ENCODE results near the gene FITM1.

Gene FITM1

GRCh38 chr14:24160850-24161804 is 30.7 kb downstream of the FITM1 start, which contains the start of gene IRF9:
IRF9 (plus strand) TSS chr14:24161265; CDS start chr14:24162145, 880 bp downstream.
- DNase-seq (ENCODE audit: low spot score), result peak; percentile 95

GRCh38 chr14:24162093-24162492 is 31.6 kb downstream of the FITM1 start:
- peak; percentile 47 for DNase-seq (ENCODE audit: low spot score)

GRCh38 chr14:24164518-24164991 is 34.1 kb downstream of the FITM1 start:
- DNase-seq (ENCODE audit: low spot score), result no peak

GRCh38 chr14:24165785-24166184 is 35.3 kb downstream of the FITM1 start:
- no peak for DNase-seq (ENCODE audit: low spot score)

GRCh38 chr14:24167469-24168114 is 37.1 kb downstream of the FITM1 start:
- no peak for DNase-seq (ENCODE audit: low spot score)

- peak; percentile 16 for DNase-seq (ENCODE audit: low spot score)
Observed at GRCh38 chr14:24171422-24172260, 41.2 kb downstream of the FITM1 start, which contains the start of gene REC8. REC8 (plus strand) TSS chr14:24172080; CDS start chr14:24172553, 473 bp downstream.

GRCh38 chr14:24172261-24172860 is 41.9 kb downstream of the FITM1 start:
- no peak for DNase-seq (ENCODE audit: low spot score)

- DNase-seq (ENCODE audit: low spot score), result no peak
Observed at GRCh38 chr14:24172871-24173281, 42.4 kb downstream of the FITM1 start.

GRCh38 chr14:24176599-24176998 is 46.1 kb downstream of the FITM1 start:
- DNase-seq (ENCODE audit: low spot score), result no peak

- no peak for DNase-seq (ENCODE audit: low spot score)
Observed at GRCh38 chr14:24177041-24177825, 46.8 kb downstream of the FITM1 start.

GRCh38 chr14:24177891-24178290 is 47.4 kb downstream of the FITM1 start:
- DNase-seq (ENCODE audit: low spot score), result no peak

GRCh38 chr14:24178399-24179178 is 48.1 kb downstream of the FITM1 start:
- DNase-seq (ENCODE audit: low spot score), result no peak

GRCh38 chr14:24179294-24179960 is 49.0 kb downstream of the FITM1 start:
- DNase-seq (ENCODE audit: low spot score), result no peak

- peak; percentile 79 for DNase-seq (ENCODE audit: low spot score)
Observed at GRCh38 chr14:24179961-24180796, 49.7 kb downstream of the FITM1 start.

GRCh38 chr14:24181371-24182077 is 51.1 kb downstream of the FITM1 start:
- no peak for DNase-seq (ENCODE audit: low spot score)
